ENCODE data around the gene DYNC1LI2.

- no peak for TF ChIP-seq ZNF18 (tag by site-specific recombination; IDR thresholded peaks at IDR 0.05)
- no peak for TF ChIP-seq CTCF (tag by site-specific recombination; IDR thresholded peaks at IDR 0.05)
- no peak for TF ChIP-seq ZNF274 (IDR thresholded peaks at IDR 0.05; ENCODE audit: low read length)
- TF ChIP-seq ZNF274 (tag by site-specific recombination; IDR thresholded peaks at IDR 0.05; ENCODE audit: borderline replicate concordance): no peak
Observed at GRCh38 chr16:66706506-66706880, 44.9 kb downstream of the DYNC1LI2 start.

Measured in HEK293 (cell line).